ENCODE measurements around the gene NUP85. TPM values are rescaled to one million over a fixed set of nuclear protein-coding genes. Genes with fewer than 3 reads are reported as not detected.

The NUP85 gene
- total RNA-seq, 1 donor from 2014 or later, result 66.8 TPM

- Histone ChIP-seq H3K27me3 (ENCODE audit: low read depth) (no peaks in the 10 kb centered on the region), H3K4me3 (peak overlapping the region; percentile 97), H3K4me1 (peaks cover 25% of the 10 kb centered on the region), H3K9me3 (no peaks in the 10 kb centered on the region), H3K36me3 (peaks cover 44% of the 10 kb centered on the region), H3K27ac (peak overlapping the region; percentile 26)
- intact Hi-C loops (cut with DNase I), result no loop called here
- DNase-seq, result no peak
- TF ChIP-seq, protein P1, sequence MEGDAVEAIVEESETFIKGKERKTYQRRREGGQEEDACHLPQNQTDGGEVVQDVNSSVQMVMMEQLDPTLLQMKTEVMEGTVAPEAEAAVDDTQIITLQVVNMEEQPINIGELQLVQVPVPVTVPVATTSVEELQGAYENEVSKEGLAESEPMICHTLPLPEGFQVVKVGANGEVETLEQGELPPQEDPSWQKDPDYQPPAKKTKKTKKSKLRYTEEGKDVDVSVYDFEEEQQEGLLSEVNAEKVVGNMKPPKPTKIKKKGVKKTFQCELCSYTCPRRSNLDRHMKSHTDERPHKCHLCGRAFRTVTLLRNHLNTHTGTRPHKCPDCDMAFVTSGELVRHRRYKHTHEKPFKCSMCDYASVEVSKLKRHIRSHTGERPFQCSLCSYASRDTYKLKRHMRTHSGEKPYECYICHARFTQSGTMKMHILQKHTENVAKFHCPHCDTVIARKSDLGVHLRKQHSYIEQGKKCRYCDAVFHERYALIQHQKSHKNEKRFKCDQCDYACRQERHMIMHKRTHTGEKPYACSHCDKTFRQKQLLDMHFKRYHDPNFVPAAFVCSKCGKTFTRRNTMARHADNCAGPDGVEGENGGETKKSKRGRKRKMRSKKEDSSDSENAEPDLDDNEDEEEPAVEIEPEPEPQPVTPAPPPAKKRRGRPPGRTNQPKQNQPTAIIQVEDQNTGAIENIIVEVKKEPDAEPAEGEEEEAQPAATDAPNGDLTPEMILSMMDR (IDR thresholded peaks at IDR 0.05), result no peak
- ATAC-seq, result no peak
These were observed 24.4 kb upstream of the NUP85 start for GRCh38 chr17:75181110-75181509.

DNA sequence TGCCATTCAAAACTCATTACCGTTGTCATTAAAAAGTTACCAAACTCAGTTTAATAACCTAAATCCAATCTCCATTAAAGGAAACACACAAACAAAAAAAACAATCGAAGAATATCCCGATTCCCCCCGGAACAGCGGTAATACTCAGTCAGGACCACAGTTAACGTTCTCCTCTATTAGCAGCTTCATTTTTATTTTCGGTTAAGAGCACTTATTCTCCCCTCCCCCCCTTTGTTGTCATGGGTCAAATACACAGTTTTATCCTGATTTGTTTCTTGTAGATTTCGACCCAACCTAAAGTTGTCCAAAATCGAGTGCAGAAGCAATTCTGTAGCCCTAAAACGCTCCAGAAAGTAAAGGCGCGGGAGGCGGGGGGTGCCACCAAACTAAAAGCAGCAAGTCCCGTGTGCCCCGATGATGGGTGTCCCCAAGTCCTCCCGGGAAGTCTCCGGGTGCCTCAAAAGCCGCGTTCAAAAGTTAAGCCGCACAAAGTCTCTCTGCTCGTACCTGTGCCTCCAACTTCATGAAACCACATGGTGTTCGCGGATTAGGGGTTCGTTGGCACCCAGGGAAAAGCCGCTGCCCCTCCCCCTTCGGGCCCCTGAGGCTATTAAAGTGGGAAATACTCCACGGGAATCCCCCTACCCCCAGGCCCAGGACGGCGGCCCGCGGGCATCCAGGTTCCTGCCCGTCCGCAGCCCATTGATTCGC is 23.7 kb upstream of the NUP85 start:
- peak overlapping the region; percentile 97 for H3K4me3 ChIP-seq
- H3K27me3 ChIP-seq (ENCODE audit: low read depth), result no peaks in the 10 kb centered on the region
- peaks cover 37% of the 10 kb centered on the region for H3K36me3 ChIP-seq
- peak overlapping the region; percentile 98 for H3K27ac ChIP-seq
- ATAC-seq, result peak in 1 of 2 donors; percentile 16
- H3K9me3 ChIP-seq, result no peaks in the 10 kb centered on the region
- peak; percentile 51 for DNase-seq
- peaks cover 25% of the 10 kb centered on the region for H3K4me1 ChIP-seq
- TF ChIP-seq, protein P1 (IDR thresholded peaks at IDR 0.05), result no peak
- intact Hi-C loops (cut with DNase I), result no loop called here

DNA sequence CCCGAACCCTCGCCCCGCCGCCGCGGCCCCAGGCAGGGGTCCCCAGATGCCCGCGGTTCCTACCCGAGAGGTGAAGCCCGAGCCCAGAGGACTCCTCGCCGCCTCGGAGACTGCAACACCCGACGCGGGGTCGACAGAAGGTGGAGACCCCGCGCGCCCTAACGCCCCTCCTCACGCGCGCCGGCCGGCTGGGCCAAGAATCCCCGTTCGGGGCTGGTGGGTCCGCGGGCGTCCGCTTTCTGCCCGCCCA is 23.2 kb upstream of the NUP85 start:
- peak overlapping the region; percentile 98 for H3K27ac ChIP-seq
- DNase-seq, result no peak
- intact Hi-C loops (cut with DNase I), result no loop called here
- no peaks in the 10 kb centered on the region for H3K9me3 ChIP-seq
- ATAC-seq, result peak; percentile 1 to 11
- H3K4me3 ChIP-seq, result peak overlapping the region; percentile 97
- no peaks in the 10 kb centered on the region for H3K27me3 ChIP-seq (ENCODE audit: low read depth)
- TF ChIP-seq, protein P1 (IDR thresholded peaks at IDR 0.05), result peak; percentile 34
- H3K4me1 ChIP-seq, result peaks cover 25% of the 10 kb centered on the region
- peaks cover 32% of the 10 kb centered on the region for H3K36me3 ChIP-seq

GRCh38 chr17:75182569-75183436 is 22.7 kb upstream of the NUP85 start, which contains the start of gene SUMO2:
Gene SUMO2 (minus strand): TSS chr17:75182959. CDS start chr17:75182834, 125 bp downstream.
- H3K36me3 ChIP-seq, result peaks cover 27% of the 10 kb centered on the region
- intact Hi-C loops (cut with DNase I), result no loop called here
- H3K4me1 ChIP-seq, result peaks cover 25% of the 10 kb centered on the region
- TF ChIP-seq, protein P1 (IDR thresholded peaks at IDR 0.05), result peak; percentile 6
- H3K27ac ChIP-seq, result peak within 1 kb of the TSS; percentile 98
- DNase-seq (peak; percentile 96), ATAC-seq (peak; percentile 95 to 98)
- peak within 1 kb of the TSS; percentile 97 for H3K4me3 ChIP-seq
- no peaks in the 10 kb centered on the region for H3K27me3 ChIP-seq (ENCODE audit: low read depth)
- no peaks in the 10 kb centered on the region for H3K9me3 ChIP-seq

- Histone ChIP-seq H3K27me3 (ENCODE audit: low read depth) (no peaks in the 10 kb centered on the region), H3K4me3 (no peak overlapping the region), H3K9me3 (no peaks in the 10 kb centered on the region), H3K27ac (no peak overlapping the region), H3K4me1 (peaks cover 28% of the 10 kb centered on the region), H3K36me3 (peaks cover 12% of the 10 kb centered on the region)
- TF ChIP-seq, protein P1 (IDR thresholded peaks at IDR 0.05), result no peak
- intact Hi-C loops (cut with DNase I), result no loop called here
- no peak for ATAC-seq
- no peak for DNase-seq
These were observed 21.2 kb upstream of the NUP85 start for GRCh38 chr17:75183999-75184884.

Data from lower lobe of right lung (tissue), 2 donors.